Mucosa of stomach (tissue), 1 donor: ENCODE results near the gene UBE4B.
"Not testable (repeated sequence)": the region's sequence is repeated elsewhere in the genome, so short reads cannot be mapped to it uniquely, and the experiment has no call there.

Experiments used
- H3K27me3 ChIP-seq: one replicate; pipeline ENCODE4 v1.7.0; 2013; ENCODE audit warnings: mild to moderate bottlenecking, low read length; ENCODE audit not compliant: control insufficient read depth, insufficient read depth
- H3K36me3 ChIP-seq: one replicate; pipeline ENCODE4 v1.7.0; 2013; ENCODE audit warnings: low read length; ENCODE audit not compliant: control insufficient read depth, insufficient read depth
- H3K4me1 ChIP-seq: one replicate; pipeline ENCODE4 v1.7.0; 2013; ENCODE audit warnings: mild to moderate bottlenecking, low read length; ENCODE audit not compliant: control insufficient read depth, insufficient read depth
- H3K4me3 ChIP-seq: one replicate; pipeline ENCODE4 v1.7.0; 2013; ENCODE audit warnings: low read length
- H3K9ac ChIP-seq: one replicate; pipeline ENCODE4 v1.7.0; 2013; ENCODE audit warnings: mild to moderate bottlenecking, low read length, moderate library complexity
- H3K9me3 ChIP-seq: one replicate; pipeline ENCODE4 v1.7.0; 2013; ENCODE audit warnings: mild to moderate bottlenecking, low read length, moderate library complexity; ENCODE audit not compliant: control insufficient read depth
- donor health status: Pancreatic carcinoma.

UBE4B gene

GRCh38 chr1:10014016-10014415, 18.7 kb upstream of the UBE4B start:
- Histone ChIP-seq H3K9me3 (no peaks in the 10 kb centered on the region), H3K36me3 (no peaks in the 10 kb centered on the region), H3K27me3 (no peaks in the 10 kb centered on the region), H3K9ac (no peak overlapping the region), H3K4me1 (no peaks in the 10 kb centered on the region), H3K4me3 (no peak overlapping the region)

- no peaks in the 10 kb centered on the region for H3K4me1 ChIP-seq
- H3K4me3 ChIP-seq = no peak overlapping the region
- no peak overlapping the region for H3K9ac ChIP-seq
- H3K9me3 ChIP-seq = no peaks in the 10 kb centered on the region
- no peaks in the 10 kb centered on the region for H3K27me3 ChIP-seq
- no peaks in the 10 kb centered on the region for H3K36me3 ChIP-seq
Observed at GRCh38 chr1:10019561-10019960, 13.2 kb upstream of the UBE4B start.

GRCh38 chr1:10020086-10020485, 12.7 kb upstream of the UBE4B start:
- no peak overlapping the region for H3K4me3 ChIP-seq
- H3K9ac ChIP-seq = no peak overlapping the region
- H3K36me3 ChIP-seq = no peaks in the 10 kb centered on the region
- H3K9me3 ChIP-seq = no peaks in the 10 kb centered on the region
- H3K4me1 ChIP-seq = no peaks in the 10 kb centered on the region
- H3K27me3 ChIP-seq = no peaks in the 10 kb centered on the region

- not testable (repeated sequence) for H3K9ac ChIP-seq, H3K36me3 ChIP-seq, H3K4me1 ChIP-seq, H3K4me3 ChIP-seq, H3K9me3 ChIP-seq, H3K27me3 ChIP-seq
Observed at GRCh38 chr1:10020678-10021077, 12.1 kb upstream of the UBE4B start.

- not testable (repeated sequence) for H3K9me3 ChIP-seq, H3K27me3 ChIP-seq, H3K36me3 ChIP-seq, H3K4me1 ChIP-seq, H3K4me3 ChIP-seq, H3K9ac ChIP-seq
Observed at GRCh38 chr1:10021992-10022391, 10.8 kb upstream of the UBE4B start.

- H3K27me3 ChIP-seq = no peaks in the 10 kb centered on the region
- no peaks in the 10 kb centered on the region for H3K4me1 ChIP-seq
- no peaks in the 10 kb centered on the region for H3K9me3 ChIP-seq
- H3K4me3 ChIP-seq = no peak overlapping the region
- no peak overlapping the region for H3K9ac ChIP-seq
- no peaks in the 10 kb centered on the region for H3K36me3 ChIP-seq
Observed at GRCh38 chr1:10022656-10023055, 10.1 kb upstream of the UBE4B start.

- Histone ChIP-seq H3K4me3 (no peak overlapping the region), H3K9ac (no peak overlapping the region), H3K27me3 (no peaks in the 10 kb centered on the region), H3K36me3 (no peaks in the 10 kb centered on the region), H3K4me1 (no peaks in the 10 kb centered on the region), H3K9me3 (no peaks in the 10 kb centered on the region)
Observed at GRCh38 chr1:10025354-10025753, 7.4 kb upstream of the UBE4B start.

GRCh38 chr1:10027027-10027426, 5.7 kb upstream of the UBE4B start:
- Histone ChIP-seq H3K4me1 (no peaks in the 10 kb centered on the region), H3K27me3 (no peaks in the 10 kb centered on the region), H3K36me3 (no peaks in the 10 kb centered on the region), H3K4me3 (no peak overlapping the region), H3K9me3 (no peaks in the 10 kb centered on the region), H3K9ac (no peak overlapping the region)

GRCh38 chr1:10028956-10029500, 3.7 kb upstream of the UBE4B start:
- H3K9me3 ChIP-seq, H3K9ac ChIP-seq, H3K36me3 ChIP-seq: not testable (repeated sequence)

GRCh38 chr1:10031461-10031860, 1.3 kb upstream of the UBE4B start:
- H3K4me1 ChIP-seq = peaks cover 6% of the 10 kb centered on the region
- no peak overlapping the region for H3K4me3 ChIP-seq
- H3K36me3 ChIP-seq = no peaks in the 10 kb centered on the region
- H3K27me3 ChIP-seq = no peaks in the 10 kb centered on the region
- no peak overlapping the region for H3K9ac ChIP-seq
- no peaks in the 10 kb centered on the region for H3K9me3 ChIP-seq

More at GRCh38 chr1:10028956-10029500, 3.7 kb upstream of the UBE4B start:
- not testable (repeated sequence) for H3K4me3 ChIP-seq, H3K27me3 ChIP-seq, H3K4me1 ChIP-seq

- Histone ChIP-seq H3K27me3 (no peaks in the 10 kb centered on the region), H3K4me3 (peak overlapping the region; percentile 98), H3K9ac (peak overlapping the region; percentile 95), H3K4me1 (peaks cover 6% of the 10 kb centered on the region), H3K9me3 (no peaks in the 10 kb centered on the region), H3K36me3 (peaks cover 3% of the 10 kb centered on the region)
Observed at GRCh38 chr1:10033359-10033845, 644 bp downstream of the UBE4B start.

GRCh38 chr1:10042746-10043145, 10.0 kb downstream of the UBE4B start:
- peaks cover 7% of the 10 kb centered on the region for H3K4me1 ChIP-seq
- H3K9me3 ChIP-seq = no peaks in the 10 kb centered on the region
- peaks cover 5% of the 10 kb centered on the region for H3K36me3 ChIP-seq

More at GRCh38 chr1:10042746-10043145, 10.0 kb downstream of the UBE4B start:
- H3K4me3 ChIP-seq = no peak overlapping the region
- H3K9ac ChIP-seq = no peak overlapping the region
- H3K27me3 ChIP-seq = no peaks in the 10 kb centered on the region
